H1 (cell line): ENCODE results near the gene EPX. TPM values are rescaled to one million over a fixed set of nuclear protein-coding genes. Genes with fewer than 3 reads are reported as not detected.

Experiments
- KDM1A ChIP-seq: fragments of 200-600, 300-600 bp; sonication (generic); IDR thresholded peaks from 2 replicates; pipeline ENCODE4 v1.7.1; 2016; ENCODE audit warnings: mild to moderate bottlenecking, low read length, borderline replicate concordance
- NRF1 ChIP-seq: IDR thresholded peaks from 2 replicates; pipeline ENCODE4 v1.6.1; 2011; ENCODE audit warnings: mild to moderate bottlenecking, low read depth, low read length, improper control_type of control experiment
- polyA plus RNA-seq, 7 experiments: library from polyadenylated mRNA; depleted of rRNA in 3 of 7; stranded (reverse) in 5 of 7; unstranded in 2 of 7; fragments of >200 nt in 5 of 7; fragments of 200-250 nt in 2 of 7; gene quantifications; 1 replicate in 5 of 7; 2 replicates in 1 of 7; 4 replicates in 1 of 7; pipeline versions ENCODE4 v1.2.1 to v1.2.3, GENCODE V29; 2011 to 2013; ENCODE audit warnings: missing spikeins in 2 of 7, mixed read lengths in 2 of 7
- total RNA-seq: library from RNA; stranded (reverse); fragmentation: NEBNext Ultra II Directional; extraction: Animal tissue kit (Norgen Biotek cat#: 25700); gene quantifications from 2 replicates; pipeline ENCODE4 v1.2.1, GENCODE V29; 2021

The EPX gene
- total and polyA plus RNA-seq, 2 of the 8 experiments (the other 6 are each of a cell fraction or from before 2014, with no cell fraction given) = not detected

- TF ChIP-seq KDM1A (no peak), NRF1 (no peak)
Observed at GRCh38 chr17:58156839-58157803, 35.4 kb upstream of the EPX start (continued).
